ENCODE data around the gene ANXA6.

Gene ANXA6

GRCh38 chr5:151154931-151155774 lies 2.4 kb downstream of the ANXA6 start:
- in situ Hi-C loops (cut with MboI; ENCODE audit: low sequenced_read_pairs): no loop called here

DNA sequence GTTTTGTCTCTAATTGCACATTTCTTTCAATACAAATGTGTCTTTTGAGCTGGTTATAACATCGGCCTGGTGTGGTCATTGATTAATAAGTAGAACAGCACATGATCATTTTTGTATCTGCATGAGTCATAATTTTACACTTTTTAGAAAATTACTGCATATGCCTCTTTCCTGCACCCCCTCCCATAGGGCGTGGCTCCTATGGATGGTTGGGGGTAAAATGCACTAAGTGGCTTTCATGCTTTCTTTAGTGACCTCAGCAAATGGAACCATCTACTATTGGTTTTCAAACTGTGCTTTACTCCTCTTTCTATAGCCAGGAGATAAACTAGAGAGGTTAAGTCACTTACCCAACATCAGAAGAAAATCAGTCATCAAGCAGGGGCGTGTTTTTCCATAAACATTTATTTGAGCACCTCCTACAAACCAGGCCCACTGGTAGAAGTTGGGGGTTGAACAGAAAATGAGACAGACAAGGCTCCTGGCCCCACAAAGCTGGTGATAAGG lies 3.8 kb downstream of the ANXA6 start:
- in situ Hi-C loops (cut with MboI; ENCODE audit: low sequenced_read_pairs): no loop called here

DNA sequence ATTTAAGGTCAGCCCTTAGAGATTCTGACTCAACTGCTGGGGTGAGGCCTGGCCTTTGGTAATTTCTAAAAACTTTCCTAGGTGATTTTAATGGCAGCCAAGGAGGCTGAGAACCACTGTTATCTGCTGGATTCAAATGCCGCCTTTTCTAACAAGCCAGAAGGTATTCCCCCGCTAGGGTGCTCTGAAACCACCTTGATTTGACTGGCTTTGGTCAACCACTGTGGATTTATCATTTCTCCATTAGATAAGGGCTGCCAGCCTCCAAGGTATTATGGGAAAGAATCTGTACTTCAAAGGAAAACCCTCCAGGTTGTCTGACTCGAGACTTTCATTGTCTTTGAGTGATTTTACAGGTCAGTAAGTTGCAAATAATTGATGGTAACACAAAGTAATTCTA lies 4.3 kb downstream of the ANXA6 start:
- in situ Hi-C loops (cut with MboI; ENCODE audit: low sequenced_read_pairs): no loop called here

DNA sequence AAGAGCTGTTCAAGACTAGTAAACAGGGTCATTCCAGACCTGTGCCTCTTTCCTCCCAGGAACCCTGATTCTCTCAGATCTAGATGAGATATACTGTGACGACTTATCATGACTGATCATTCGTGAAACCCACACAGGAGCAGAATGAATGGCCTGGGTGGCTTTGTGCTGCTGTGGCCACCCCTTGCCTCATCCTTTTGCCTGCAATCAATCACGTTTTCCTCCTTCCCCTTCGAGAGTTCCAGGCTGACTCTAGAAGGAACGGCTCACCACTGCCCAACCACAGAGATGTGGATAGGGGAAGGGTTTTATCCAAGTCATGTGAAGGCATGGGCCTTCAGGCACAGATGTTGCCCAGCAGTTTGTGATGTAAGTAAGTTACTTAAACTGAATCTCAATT lies 5.8 kb downstream of the ANXA6 start:
- in situ Hi-C loops (cut with MboI; ENCODE audit: low sequenced_read_pairs): no loop called here

DNA sequence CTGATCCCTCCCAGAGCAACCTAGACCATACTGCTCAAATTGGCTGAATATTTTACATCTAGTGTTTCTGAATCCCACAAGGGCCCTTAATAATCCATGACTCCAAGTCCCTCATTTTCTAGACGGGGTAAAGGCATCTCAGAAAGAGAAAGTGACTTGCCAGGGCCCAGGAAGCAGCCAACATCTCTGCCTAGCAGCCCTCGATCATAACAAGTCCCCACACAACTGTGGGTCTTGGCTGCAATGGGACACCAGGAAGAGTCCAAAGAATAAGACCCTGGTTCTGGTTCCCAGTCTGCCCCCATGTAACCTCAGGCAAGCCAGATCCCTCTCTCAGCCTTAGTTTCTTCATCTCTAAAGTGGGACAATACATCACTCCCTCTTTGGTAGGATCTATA lies 6.3 kb downstream of the ANXA6 start:
- in situ Hi-C loops (cut with MboI; ENCODE audit: low sequenced_read_pairs): no loop called here

GRCh38 chr5:151150471-151151262 lies 6.9 kb downstream of the ANXA6 start:
- in situ Hi-C loops (cut with MboI; ENCODE audit: low sequenced_read_pairs): no loop called here

DNA sequence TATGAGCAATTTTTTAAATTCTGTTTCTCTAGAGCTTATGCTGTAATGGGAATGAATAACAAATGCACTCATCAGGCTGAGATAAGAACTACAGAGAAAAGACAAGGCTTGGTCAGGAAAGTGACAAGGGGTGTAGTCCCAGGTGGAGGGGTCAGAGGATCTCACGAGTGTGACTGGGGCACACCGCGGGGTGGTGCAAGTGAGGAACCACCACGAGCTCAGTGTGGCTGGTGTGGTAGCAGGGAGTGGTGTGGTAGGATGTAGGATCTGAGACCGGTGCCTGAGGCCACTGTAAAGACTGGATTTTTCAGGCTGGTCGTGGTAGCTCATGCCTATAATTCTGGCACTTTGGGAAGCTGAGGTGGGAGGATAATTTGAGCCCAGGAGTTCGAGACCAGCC lies 9.0 kb downstream of the ANXA6 start:
- in situ Hi-C loops (cut with MboI; ENCODE audit: low sequenced_read_pairs): no loop called here

- in situ Hi-C loops (cut with MboI; ENCODE audit: low sequenced_read_pairs): no loop called here
These were observed 10.5 kb downstream of the ANXA6 start for GRCh38 chr5:151147033-151147432.

DNA sequence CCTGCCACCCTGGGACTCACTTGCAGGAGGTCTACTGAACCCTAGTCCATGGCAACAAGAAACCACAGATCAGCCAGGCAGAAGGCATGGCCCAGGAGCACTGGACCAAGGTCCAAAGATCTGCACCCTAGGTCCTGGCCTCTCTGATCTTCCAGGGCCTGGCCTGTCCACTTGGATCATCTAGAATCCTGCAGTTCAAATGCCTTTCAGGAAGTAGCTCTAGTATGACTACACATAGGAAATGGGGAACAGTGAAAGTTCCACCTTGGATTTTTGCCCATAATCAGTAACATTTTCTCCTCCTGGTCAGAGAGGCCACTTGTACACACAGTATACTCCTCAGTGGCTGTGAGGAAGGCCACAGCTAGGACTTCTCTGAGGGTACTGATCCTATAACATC lies 11.5 kb downstream of the ANXA6 start:
- in situ Hi-C loops (cut with MboI; ENCODE audit: low sequenced_read_pairs): no loop called here

DNA sequence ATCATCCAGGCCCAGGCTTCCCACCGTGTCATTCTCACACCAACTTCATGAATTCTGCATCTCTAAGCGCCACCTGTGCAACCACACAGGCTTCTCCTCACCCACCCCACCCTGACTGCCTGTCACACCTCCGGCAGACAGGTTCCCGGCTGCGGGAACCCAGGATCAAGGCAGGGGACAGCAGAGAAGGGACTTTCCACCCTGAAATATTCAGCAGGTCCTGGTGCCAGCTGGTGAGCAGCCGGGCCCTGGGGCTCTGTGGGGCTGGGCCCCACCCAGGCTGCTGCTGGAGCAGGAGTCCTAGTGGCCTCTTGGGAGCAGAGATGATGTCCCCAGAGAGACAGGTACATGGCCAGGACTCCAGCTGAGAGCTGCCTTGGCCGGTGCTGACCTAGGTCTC lies 12.7 kb downstream of the ANXA6 start:
- in situ Hi-C loops (cut with MboI; ENCODE audit: low sequenced_read_pairs): no loop called here

DNA sequence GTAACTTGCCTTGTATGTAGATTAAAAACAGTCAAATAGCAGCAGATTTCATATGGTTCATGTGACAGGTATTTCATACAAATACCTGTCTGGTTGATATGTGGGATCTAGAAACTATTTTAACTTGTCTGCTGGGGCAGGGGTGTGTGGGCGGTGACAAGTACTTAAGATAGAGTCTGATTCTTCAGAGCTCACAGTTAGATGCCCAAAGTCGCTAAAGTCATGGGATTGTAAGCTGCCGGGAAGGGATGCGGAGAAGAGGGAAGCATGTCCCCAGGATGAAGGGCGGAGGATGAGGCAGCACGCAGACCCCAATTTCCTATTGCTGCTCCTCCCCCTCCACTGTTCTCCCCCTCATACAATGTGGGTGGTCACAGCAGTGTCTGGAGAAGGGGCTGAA lies 13.3 kb downstream of the ANXA6 start:
- in situ Hi-C loops (cut with MboI; ENCODE audit: low sequenced_read_pairs): no loop called here

DNA sequence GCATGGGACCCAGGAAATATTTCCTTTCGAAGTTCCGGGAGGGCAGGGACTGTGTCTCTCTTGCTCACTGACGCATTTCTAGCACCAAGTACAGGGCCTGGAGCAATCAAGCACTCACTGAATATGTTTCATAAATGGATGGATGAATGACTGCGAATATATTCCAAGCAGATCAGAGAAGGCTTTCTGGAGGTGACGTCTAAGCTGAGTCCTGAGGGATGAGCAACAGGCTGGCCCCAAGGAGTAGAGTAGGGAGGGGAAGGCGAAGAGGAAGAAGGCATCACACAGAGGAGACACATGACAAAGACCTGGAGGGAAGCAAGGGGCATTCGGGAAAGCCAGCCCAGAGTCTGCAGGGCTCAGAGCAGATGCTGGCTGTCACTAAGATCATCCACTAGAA lies 13.9 kb downstream of the ANXA6 start:
- in situ Hi-C loops (cut with MboI; ENCODE audit: low sequenced_read_pairs): no loop called here

DNA sequence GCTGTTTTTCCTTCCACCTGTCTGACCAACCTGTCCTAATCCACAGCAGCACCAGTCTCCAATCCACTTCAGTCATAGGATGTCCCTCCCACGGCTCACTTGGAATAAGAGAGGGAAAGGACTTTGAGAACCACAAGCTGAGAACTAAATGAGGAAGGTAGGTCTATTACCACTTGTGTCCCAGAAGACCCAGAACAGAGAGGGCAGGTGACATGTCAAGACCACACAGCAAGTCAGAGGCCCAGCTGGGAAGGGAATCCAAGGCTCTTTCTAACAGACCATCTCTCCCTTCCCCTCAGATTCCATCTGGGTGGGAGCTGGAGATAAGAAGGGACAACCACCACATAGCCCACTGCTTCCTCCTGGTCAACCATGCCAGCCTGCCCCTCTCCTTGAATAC lies 14.6 kb downstream of the ANXA6 start:
- in situ Hi-C loops (cut with MboI; ENCODE audit: low sequenced_read_pairs): no loop called here

GRCh38 chr5:151141535-151141934 lies 16.0 kb downstream of the ANXA6 start:
- in situ Hi-C loops (cut with MboI; ENCODE audit: low sequenced_read_pairs): no loop called here

DNA sequence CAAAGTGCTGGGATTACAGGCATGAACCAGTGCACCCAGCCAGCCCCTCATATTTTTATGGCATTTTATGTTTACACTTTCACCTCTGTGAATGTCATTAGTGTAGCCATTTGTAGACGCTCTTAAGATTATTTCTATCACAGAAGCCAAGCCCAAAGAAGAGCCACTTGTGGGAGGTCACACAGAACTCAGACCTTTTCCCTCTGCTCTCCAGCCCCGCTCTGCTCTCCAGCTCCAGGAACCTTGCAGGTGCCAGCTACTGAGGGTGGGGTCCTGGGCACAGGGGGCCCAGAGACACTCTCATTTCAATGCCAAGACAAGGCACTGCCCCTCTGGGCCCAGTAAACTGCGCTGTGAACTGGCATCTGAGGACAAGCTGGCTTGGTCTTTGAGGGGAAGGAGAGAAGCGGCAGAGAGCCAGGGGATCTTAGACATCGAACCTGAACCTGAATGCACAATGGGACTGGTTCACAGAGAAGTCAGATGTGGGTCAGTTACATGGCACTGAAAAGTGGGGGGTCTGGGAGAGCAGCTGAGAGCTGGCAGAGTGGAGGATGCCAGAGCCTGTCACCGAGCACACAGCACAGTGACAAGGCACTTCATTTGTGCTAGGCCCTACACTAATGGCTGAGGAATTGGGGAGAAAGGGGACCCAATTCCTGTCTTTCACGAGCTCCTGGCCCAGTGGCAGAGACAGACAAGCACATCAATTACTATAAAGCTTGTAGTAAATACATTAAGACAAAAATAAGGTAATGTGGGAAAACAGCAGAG lies 16.7 kb downstream of the ANXA6 start:
- in situ Hi-C loops (cut with MboI; ENCODE audit: low sequenced_read_pairs): no loop called here

DNA sequence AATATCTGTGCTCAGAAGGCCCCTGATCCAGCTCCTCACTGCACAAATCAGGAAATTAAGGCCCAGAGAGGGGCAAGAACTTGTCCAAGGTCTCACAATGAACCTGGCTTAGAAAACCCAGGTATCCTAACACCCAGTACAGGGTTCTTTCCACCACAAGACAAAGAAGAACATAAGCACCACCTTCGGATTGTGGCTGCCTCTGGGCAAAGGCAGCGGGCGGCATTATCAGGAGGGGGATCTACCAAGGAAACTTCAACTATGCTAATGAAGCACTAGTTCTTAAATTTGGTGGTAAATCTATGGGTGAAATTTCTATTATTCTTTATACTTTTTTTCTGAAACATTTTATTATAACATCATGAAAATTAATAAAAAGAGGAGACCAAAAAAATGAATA lies 17.9 kb downstream of the ANXA6 start:
- in situ Hi-C loops (cut with MboI; ENCODE audit: low sequenced_read_pairs): no loop called here

DNA sequence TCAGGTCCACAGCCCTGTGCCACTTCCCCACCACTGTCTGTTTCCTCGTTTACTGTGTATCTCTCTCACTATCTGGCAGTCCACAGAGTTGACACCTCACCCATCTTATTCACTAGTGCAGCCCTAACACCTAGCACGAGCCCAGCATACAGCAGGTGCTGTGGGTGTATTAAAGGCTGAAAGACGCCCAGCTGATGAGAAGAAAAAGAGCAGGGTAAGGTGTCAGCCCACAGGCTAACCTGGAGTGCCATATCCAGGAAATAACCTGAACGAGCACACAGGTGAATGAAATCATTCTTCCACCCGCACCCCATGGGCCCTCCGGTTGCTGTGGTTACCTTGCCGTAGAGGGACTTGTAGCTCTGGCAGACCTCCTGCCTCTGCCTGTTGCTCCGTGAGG lies 18.6 kb downstream of the ANXA6 start:
- in situ Hi-C loops (cut with MboI; ENCODE audit: low sequenced_read_pairs): no loop called here

GRCh38 chr5:151138114-151138513 lies 19.5 kb downstream of the ANXA6 start:
- in situ Hi-C loops (cut with MboI; ENCODE audit: low sequenced_read_pairs): no loop called here

DNA sequence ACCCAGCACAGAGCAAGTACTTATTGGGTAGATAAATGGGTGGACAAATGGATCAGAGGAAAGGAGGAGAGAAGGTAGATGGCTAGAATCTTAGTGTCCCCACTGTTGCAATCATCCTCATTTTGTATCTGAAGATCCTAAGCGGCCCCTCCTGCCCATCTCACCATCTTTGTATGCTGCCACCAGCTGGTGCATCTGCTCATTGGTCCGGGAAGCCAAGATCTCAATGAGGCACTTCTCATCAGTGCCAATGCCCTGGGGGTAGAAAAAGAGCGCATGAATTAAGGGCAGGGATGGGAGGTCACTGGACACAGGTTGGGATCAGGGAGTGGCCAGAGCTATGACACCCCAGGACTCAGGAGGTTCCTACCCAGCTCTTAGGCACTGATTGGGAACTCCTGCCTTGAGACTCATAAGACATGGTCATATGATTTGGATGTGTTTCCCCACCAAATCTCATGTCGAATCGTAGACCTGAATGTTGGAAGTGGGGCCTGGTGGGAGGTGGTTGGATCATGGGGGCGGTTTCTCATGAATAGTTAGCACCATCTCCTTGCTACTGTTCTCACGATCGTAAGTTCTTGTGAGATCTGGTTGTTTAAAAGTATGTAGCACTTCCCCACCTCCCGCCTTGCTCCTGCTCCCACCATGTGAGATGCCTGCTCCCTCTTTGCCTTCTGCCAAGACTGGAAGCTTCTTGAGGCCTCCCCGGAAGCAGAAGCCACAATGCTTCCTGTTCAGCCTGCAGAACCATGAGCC lies 20.3 kb downstream of the ANXA6 start:
- in situ Hi-C loops (cut with MboI; ENCODE audit: low sequenced_read_pairs): no loop called here

GRCh38 chr5:151134228-151134627 lies 23.4 kb downstream of the ANXA6 start:
- in situ Hi-C loops (cut with MboI; ENCODE audit: low sequenced_read_pairs): no loop called here

GRCh38 chr5:151132963-151133362 lies 24.6 kb downstream of the ANXA6 start:
- in situ Hi-C loops (cut with MboI; ENCODE audit: low sequenced_read_pairs): no loop called here

Data from HL-60/S4 treated with retinoic acid at 250 ng/mL for 4 days and 3 days (cell line).